Thyroid gland (tissue), 4 donors: ENCODE measurements around the gene TK2. TPM values are rescaled to one million over a fixed set of nuclear protein-coding genes. Genes with fewer than 3 reads are reported as not detected.
A peak's percentile ranks its signal among the peaks of the same experiment; 100 is the strongest.

ENCODE experiments used
- DNase-seq, 2 donors: peaks; one replicate each; pipeline ENCODE4 v3.0.0-alpha.2; 2019
- H3K27ac ChIP-seq, 3 donors: fragments of 200-600 bp; sonication (generic); 1 replicate in 2 of 3; 2 replicates in 1 of 3; pipeline ENCODE4 v1.5.1; 2016 to 2019; ENCODE audit warnings: mild to moderate bottlenecking in 1 of 3, moderate library complexity in 1 of 3
- H3K27me3 ChIP-seq: fragments of 200-600 bp; sonication (generic); one replicate; pipeline ENCODE4 v1.5.1; 2019
- H3K36me3 ChIP-seq, 2 donors: fragments of 200-600 bp; sonication (generic); one replicate each; pipeline ENCODE4 v1.5.1; 2016 to 2019
- H3K4me1 ChIP-seq, 2 donors: fragments of 200-600 bp; sonication (generic); one replicate each; pipeline ENCODE4 v1.5.1; 2017 to 2019
- H3K4me3 ChIP-seq, 3 donors: fragments of 200-600 bp; sonication (generic); replicated peaks in 1 of 3; 1 replicate in 2 of 3; 2 replicates in 1 of 3; pipeline ENCODE4 v1.5.1; 2016; ENCODE audit warnings: mild to moderate bottlenecking in 1 of 3
- H3K9me3 ChIP-seq: fragments of 200-600 bp; sonication (generic); one replicate; pipeline ENCODE4 v1.5.1; 2017
- CTCF ChIP-seq, 6 experiments: fragments of 200-600 bp in 3 of 6; fragments of 450-650 bp in 3 of 6; sonication (generic) in 3 of 6; IDR thresholded peaks; one replicate each; pipeline ENCODE4 v1.5.1; 2016 to 2019; ENCODE audit warnings: antibody characterized with exemption in 6 of 6, mild to moderate bottlenecking in 2 of 6, inconsistent platforms in 1 of 6, moderate library complexity in 1 of 6
- POLR2A ChIP-seq, 2 donors: fragments of 450-650 bp; IDR thresholded peaks; one replicate each; pipeline ENCODE4 v1.6.1; 2017; ENCODE audit warnings: antibody characterized with exemption in 2 of 2, mild to moderate bottlenecking in 2 of 2, moderate library complexity in 1 of 2
- WGBS, 2 donors: methylation state at CpG; one replicate each; pipeline ENCODE4 v1.1.5; 2017; 5-methylcytosine and 5-hydroxymethylcytosine counted together
- intact Hi-C: fragments of 100-400 bp; cut with DNase I; formaldehyde crosslinking; loops from one replicate; pipeline ENCODE4 v1.15.1; 2023
- total RNA-seq, 4 donors: library from RNA; depleted of rRNA; stranded (reverse); fragments of >200 nt; gene quantifications; one replicate each; pipeline ENCODE4 v1.2.3, GENCODE V29; 2016

Gene TK2
- total RNA-seq, 4 donors from 2014 or later = 31.6 to 55.5 (median 46.6) TPM

GRCh38 chr16:66551788-66552285 is 1.9 kb upstream of the TK2 start:
- TF ChIP-seq POLR2A (IDR thresholded peaks at IDR 0.05) = no peak
- TF ChIP-seq CTCF (IDR thresholded peaks at IDR 0.05) = no peak
- H3K9me3 ChIP-seq = no peaks in the 10 kb centered on the region
- H3K4me1 ChIP-seq = peaks cover 35 to 37% of the 10 kb centered on the region in 2 donors
- H3K27ac ChIP-seq = peak overlapping the region; percentile 92 to 97 (median 94)
- intact Hi-C loops = loop anchor here (5.0 kb wide), 1 partner anchor 35 kb away; no protein-coding TSS in a partner anchor
- no peaks in the 10 kb centered on the region for H3K27me3 ChIP-seq
- peak overlapping the region in 2 of 3 donors; percentile 51 to 53 for H3K4me3 ChIP-seq
- no peaks in the 10 kb centered on the region for H3K36me3 ChIP-seq
- WGBS, 2 donors = 49 to 64% methylated on average over 5 to 8 of the region's 8 CpGs
- DNase-seq = no peak

GRCh38 chr16:66551348-66551759 is 1.4 kb upstream of the TK2 start:
- Histone ChIP-seq H3K27ac (peak overlapping the region in 2 of 3 donors; percentile 94 to 97), H3K4me3 (no peak overlapping the region), H3K4me1 (peaks cover 35 to 37% of the 10 kb centered on the region in 2 donors), H3K36me3 (no peaks in the 10 kb centered on the region), H3K9me3 (no peaks in the 10 kb centered on the region), H3K27me3 (no peaks in the 10 kb centered on the region)
- 58 to 62% methylated on average over 6 of the region's 6 CpGs for WGBS, 2 donors
- intact Hi-C loops = loop anchor here (5.0 kb wide), 1 partner anchor 34 kb away; no protein-coding TSS in a partner anchor
- DNase-seq = peak in 1 of 2 donors; percentile 19
- TF ChIP-seq POLR2A (IDR thresholded peaks at IDR 0.05) (no peak), CTCF (IDR thresholded peaks at IDR 0.05) (peak in 1 of 6 experiments; percentile 6)

- DNase-seq = no peak
- H3K4me3 ChIP-seq = peak overlapping the region in 2 of 3 donors; percentile 62 to 92
- H3K9me3 ChIP-seq = no peaks in the 10 kb centered on the region
- 76 to 84% methylated on average over 9 of the region's 9 CpGs for WGBS, 2 donors
- peaks cover 32 to 47% of the 10 kb centered on the region in 2 donors for H3K4me1 ChIP-seq
- H3K36me3 ChIP-seq = no peaks in the 10 kb centered on the region
- H3K27me3 ChIP-seq = no peaks in the 10 kb centered on the region
- intact Hi-C loops = loop anchor here (5.0 kb wide), 1 partner anchor 67 kb away; no protein-coding TSS in a partner anchor
- TF ChIP-seq POLR2A (IDR thresholded peaks at IDR 0.05) (no peak), CTCF (IDR thresholded peaks at IDR 0.05) (no peak)
- H3K27ac ChIP-seq = peak overlapping the region; percentile 86 to 99 (median 97)
Measured at GRCh38 chr16:66548868-66549267, 1.1 kb downstream of the TK2 start.

GRCh38 chr16:66548068-66548467 is 1.9 kb downstream of the TK2 start:
- Histone ChIP-seq H3K4me3 (no peak overlapping the region), H3K27ac (peak overlapping the region; percentile 86 to 99 (median 97)), H3K9me3 (no peaks in the 10 kb centered on the region), H3K36me3 (no peaks in the 10 kb centered on the region), H3K4me1 (peaks cover 29 to 52% of the 10 kb centered on the region in 2 donors), H3K27me3 (no peaks in the 10 kb centered on the region)
- intact Hi-C loops = loop anchor here (5.0 kb wide), 1 partner anchor 66 kb away; no protein-coding TSS in a partner anchor
- DNase-seq = no peak
- WGBS, 2 donors = 67 to 88% methylated on average over 4 of the region's 4 CpGs
- no peak for TF ChIP-seq CTCF (IDR thresholded peaks at IDR 0.05)
- TF ChIP-seq POLR2A (IDR thresholded peaks at IDR 0.05) = no peak
